GM18505 (cell line): ENCODE data around the gene KYAT1.
"Not testable (repeated sequence)": the region's sequence is repeated elsewhere in the genome, so short reads cannot be mapped to it uniquely, and the experiment has no call there.

Experiments used
- ATAC-seq: cut with Tn5 transposase; IDR thresholded peaks from one replicate; pipeline ENCODE4 v1.9.1; 2021; ENCODE audit not compliant: unreplicated experiment
- POLR2A ChIP-seq: IDR thresholded peaks from 4 replicates; pipeline ENCODE4 v1.6.1; 2011; ENCODE audit warnings: borderline replicate concordance; ENCODE audit not compliant: insufficient read depth, insufficient read length; ENCODE audit errors: extremely low read depth

Gene KYAT1

GRCh38 chr9:128810873-128811272 is 70.9 kb downstream of the KYAT1 start:
- no peak for ATAC-seq

GRCh38 chr9:128809831-128810230 is 71.9 kb downstream of the KYAT1 start:
- no peak for TF ChIP-seq POLR2A
- no peak for ATAC-seq

More at GRCh38 chr9:128810873-128811272, 70.9 kb downstream of the KYAT1 start:
- no peak for TF ChIP-seq POLR2A

- no peak for ATAC-seq
- TF ChIP-seq POLR2A, result no peak
Observed at GRCh38 chr9:128809036-128809599, 72.6 kb downstream of the KYAT1 start.

GRCh38 chr9:128808543-128808942 is 73.2 kb downstream of the KYAT1 start:
- ATAC-seq, result no peak
- TF ChIP-seq POLR2A, result no peak

GRCh38 chr9:128807827-128808226 is 73.9 kb downstream of the KYAT1 start:
- no peak for ATAC-seq
- TF ChIP-seq POLR2A, result no peak

GRCh38 chr9:128805661-128806060 is 76.1 kb downstream of the KYAT1 start:
- TF ChIP-seq POLR2A, result no peak

GRCh38 chr9:128802482-128802881 is 79.3 kb downstream of the KYAT1 start:
- no peak for ATAC-seq
- no peak for TF ChIP-seq POLR2A

More at GRCh38 chr9:128805661-128806060, 76.1 kb downstream of the KYAT1 start:
- ATAC-seq, result no peak

GRCh38 chr9:128800061-128800460 is 81.7 kb downstream of the KYAT1 start:
- TF ChIP-seq POLR2A, result no peak
- no peak for ATAC-seq

- TF ChIP-seq POLR2A, result no peak
- ATAC-seq, result no peak
Observed at GRCh38 chr9:128798896-128799295, 82.9 kb downstream of the KYAT1 start.

- ATAC-seq, result not testable (repeated sequence)
Observed at GRCh38 chr9:128794961-128795360, 86.8 kb downstream of the KYAT1 start.

- ATAC-seq, result no peak
- TF ChIP-seq POLR2A, result no peak
Observed at GRCh38 chr9:128792978-128793686, 88.6 kb downstream of the KYAT1 start.

- no peak for TF ChIP-seq POLR2A
- ATAC-seq, result no peak
Observed at GRCh38 chr9:128792134-128792533, 89.6 kb downstream of the KYAT1 start.

- no peak for TF ChIP-seq POLR2A
Observed at GRCh38 chr9:128790536-128790935, 91.2 kb downstream of the KYAT1 start.

GRCh38 chr9:128788445-128788844 is 93.3 kb downstream of the KYAT1 start:
- no peak for ATAC-seq
- no peak for TF ChIP-seq POLR2A

More at GRCh38 chr9:128790536-128790935, 91.2 kb downstream of the KYAT1 start:
- no peak for ATAC-seq
